ENCODE measurements around the gene DPEP2.
"Not testable (repeated sequence)": the region's sequence is repeated elsewhere in the genome, so short reads cannot be mapped to it uniquely, and the experiment has no call there.

The DPEP2 gene

DNA sequence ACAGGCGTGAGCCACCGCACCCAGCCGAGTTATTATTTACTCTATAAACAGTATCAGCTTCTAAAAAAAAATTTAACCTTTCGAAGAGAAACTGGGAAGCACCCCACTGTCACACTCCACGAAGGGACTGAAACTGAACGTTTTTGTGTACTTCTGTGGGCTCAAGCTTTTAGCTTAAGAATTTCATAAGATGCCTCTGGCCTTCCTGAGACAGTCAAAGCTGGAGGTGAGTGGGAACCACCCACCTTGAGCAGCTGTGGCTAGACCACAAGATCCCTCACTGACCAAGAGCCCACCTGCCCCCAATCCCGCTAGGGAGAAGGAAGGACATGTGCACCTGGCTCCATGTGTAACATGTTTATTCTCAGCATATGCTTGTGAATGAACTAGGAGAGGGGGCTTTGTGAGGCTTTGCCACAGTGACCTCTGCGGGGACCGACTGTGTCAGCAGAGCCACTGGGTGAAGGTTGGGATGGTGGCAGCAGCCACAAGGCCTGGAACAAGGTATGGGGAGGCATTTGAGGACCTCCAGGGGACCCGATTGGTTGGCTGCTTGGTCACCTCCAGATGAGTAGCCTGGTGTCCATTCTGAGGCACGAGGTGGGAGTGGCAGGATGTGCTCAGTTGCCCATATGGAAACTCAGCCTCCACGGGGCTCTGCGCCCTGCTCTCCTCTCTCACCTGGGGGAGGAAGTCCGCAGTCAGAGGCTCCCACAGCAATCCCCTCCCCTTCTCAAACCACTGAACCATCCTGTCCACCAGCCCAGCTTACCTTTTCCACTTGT, 23.8 kb downstream of the DPEP2 start:
- no peak for DNase-seq

DNA sequence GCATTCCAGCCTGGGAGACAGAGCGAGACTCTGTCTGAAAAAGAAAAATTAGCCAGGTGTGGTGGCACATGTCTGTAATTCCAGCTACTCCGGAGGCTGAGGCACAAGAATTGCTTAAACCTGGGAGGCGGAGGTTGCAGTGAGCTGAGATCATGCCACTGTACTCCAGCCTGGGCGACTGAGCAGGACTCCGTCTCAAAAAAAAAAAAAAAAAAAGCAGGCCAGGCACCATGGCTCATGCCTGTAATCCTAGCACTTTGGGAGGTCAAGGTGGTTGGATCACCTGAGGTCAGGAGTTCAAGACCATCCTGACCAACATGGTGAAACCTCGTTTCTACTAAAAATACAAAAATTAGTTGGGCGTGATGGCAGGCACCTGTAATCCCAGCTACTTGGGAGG, 27.0 kb downstream of the DPEP2 start:
- DNase-seq: not testable (repeated sequence)

GRCh38 chr16:67971111-67971510, 28.2 kb downstream of the DPEP2 start:
- DNase-seq: no peak

DNA sequence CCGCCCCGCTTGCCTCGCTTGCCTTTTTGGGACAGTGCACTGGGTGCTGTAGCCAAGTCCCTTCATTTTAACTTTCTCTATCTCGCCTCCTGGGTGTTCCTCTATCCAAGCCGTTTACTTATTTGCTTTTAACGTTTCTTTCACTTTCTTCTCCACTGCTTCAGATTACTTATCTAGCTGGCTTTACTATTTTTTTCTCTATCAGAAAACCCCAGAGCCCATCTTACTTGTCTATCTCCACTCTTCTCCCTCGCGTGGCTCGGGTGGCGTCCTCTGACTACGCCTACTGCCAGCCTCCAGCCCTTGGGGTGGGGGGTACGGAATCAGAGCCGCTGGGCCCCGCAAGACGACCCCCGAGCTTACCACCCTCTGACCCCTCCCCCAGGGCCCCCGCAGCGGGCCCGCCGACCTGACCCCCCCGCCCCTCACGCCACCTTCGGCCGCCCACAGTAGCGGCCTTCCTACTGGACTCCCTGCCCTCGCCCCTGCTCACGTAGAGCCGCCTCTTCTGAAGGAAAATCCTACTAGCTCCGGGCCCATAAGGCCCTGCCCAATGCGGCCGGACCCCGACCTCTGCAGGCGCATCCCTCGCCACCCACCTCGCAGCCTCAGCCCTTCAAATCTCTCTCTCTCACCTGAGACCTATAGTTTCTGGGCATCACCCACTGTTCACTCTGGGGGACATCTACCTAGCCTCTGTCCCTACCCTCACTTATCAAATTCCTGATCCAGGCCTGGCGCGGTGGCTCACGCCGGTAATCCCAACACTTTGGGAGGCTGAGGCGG, 29.8 kb downstream of the DPEP2 start:
- peak in 1 of 2 experiments; percentile 50 for DNase-seq

- DNase-seq: peak; percentile 71 to 76
Measured at GRCh38 chr16:67968400-67969253, 30.7 kb downstream of the DPEP2 start, which contains the start of gene SLC12A4. Gene SLC12A4 (minus strand): TSS chr16:67968637. CDS start chr16:67968553, 84 bp downstream.

DNA sequence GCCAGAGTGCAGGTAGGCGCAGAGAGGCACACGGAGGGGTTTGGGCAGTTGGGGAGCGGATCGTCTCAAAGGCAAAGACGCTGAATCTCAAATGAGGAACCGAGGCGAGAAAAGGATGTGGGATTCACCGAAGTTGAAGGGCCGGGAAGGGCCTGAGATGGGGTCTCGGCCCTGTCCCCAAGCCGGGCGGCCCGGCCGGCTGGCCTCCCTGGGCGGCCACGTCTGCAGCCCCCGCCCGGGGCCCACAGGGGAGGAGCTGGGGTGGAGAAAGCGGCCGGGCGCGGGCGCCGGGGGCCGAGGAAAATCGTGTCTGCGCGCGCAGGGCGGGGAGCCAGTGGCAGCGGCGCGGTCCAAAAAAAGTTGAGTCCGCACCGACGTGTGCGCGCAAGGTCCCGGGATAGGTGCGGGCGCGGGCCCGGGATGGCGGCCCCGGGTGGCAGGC, 31.3 kb downstream of the DPEP2 start:
- DNase-seq: peak; percentile 23 to 35

DNA sequence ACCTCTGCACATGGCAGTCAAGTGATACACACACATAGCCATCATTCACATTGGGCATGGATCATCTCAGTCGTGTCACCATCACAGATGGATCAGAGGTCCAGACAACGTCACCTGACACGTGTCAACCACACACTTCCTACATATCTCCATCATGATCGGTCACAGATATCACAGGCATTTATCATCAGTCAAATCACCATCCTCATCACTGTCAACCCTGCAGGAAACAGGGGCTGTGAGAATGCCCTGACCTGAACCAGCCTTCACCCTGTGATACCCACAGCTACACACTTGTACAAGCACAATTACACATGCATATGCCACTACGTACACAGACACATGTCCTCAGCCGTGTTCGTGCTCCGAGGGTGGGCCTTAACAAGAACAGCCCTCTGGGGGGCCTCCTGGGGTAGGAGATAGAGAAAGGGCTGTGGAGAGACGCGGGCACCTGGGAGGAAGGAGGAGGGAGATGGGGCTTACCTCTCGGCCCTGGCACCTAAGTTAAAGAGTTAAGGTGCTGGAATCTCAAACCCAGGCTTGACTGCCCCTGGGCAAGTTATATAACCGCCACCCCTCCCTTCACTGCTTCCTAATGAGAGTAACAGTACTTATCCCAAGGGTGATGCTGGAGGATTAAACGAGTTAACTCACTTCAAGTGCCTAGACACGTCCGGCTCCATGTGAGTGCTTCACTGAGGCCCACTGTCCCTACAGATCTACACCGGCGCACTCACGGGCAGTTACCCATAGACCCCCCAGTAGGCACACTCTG, 31.9 kb downstream of the DPEP2 start:
- no peak for DNase-seq

GRCh38 chr16:67966549-67967182, 32.6 kb downstream of the DPEP2 start:
- DNase-seq: peak; percentile 32 to 36

GRCh38 chr16:67965668-67966548, 33.4 kb downstream of the DPEP2 start:
- DNase-seq: no peak

- DNase-seq: no peak
Measured at GRCh38 chr16:67964477-67965131, 34.7 kb downstream of the DPEP2 start.

GRCh38 chr16:67963662-67964321, 35.5 kb downstream of the DPEP2 start:
- DNase-seq: no peak

- no peak for DNase-seq
Measured at GRCh38 chr16:67963292-67963661, 36.0 kb downstream of the DPEP2 start.

DNA sequence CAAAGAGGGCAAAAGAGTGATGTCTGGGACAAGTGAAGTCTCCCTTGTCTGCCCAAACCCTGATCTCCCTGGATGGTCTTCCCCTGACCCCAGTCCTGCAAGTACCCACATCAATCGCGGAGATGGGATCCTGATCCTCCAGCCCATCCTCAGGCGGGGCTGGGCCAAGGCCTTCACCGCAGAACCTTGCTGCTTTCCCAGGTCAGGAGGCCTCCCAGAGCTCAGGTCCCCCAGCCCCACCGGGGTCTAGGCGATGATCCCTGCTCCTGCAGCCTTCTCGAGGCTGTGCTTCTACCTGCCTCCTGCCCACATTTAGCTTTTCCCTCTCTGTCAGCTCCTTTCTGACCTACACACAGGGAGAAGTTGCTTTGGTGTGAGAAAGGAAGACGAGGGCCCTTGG, 37.1 kb downstream of the DPEP2 start:
- no peak for DNase-seq

GRCh38 chr16:67961551-67961957, 37.7 kb downstream of the DPEP2 start:
- DNase-seq: no peak

GRCh38 chr16:67959536-67960329, 39.6 kb downstream of the DPEP2 start:
- no peak for DNase-seq

DNA sequence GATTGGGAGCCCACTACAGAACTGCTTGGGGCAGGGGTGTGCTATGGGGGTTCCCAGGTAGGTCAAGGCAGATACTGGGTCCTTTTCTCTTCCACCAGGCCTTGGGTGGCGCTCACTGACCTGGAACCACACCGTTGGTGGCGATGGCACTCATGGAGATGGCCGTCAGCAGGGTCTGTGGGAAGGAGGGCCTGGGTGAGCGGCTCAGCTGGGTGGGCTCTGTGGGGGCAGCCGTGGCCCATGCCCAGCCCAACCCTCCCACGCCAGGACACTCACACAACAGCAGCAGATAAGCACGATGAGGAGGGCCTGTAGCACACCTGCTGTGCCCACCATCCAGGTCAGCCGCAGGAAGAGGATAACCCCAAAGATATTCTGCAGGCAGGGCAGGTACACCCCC, 41.7 kb downstream of the DPEP2 start:
- no peak for DNase-seq

DNA sequence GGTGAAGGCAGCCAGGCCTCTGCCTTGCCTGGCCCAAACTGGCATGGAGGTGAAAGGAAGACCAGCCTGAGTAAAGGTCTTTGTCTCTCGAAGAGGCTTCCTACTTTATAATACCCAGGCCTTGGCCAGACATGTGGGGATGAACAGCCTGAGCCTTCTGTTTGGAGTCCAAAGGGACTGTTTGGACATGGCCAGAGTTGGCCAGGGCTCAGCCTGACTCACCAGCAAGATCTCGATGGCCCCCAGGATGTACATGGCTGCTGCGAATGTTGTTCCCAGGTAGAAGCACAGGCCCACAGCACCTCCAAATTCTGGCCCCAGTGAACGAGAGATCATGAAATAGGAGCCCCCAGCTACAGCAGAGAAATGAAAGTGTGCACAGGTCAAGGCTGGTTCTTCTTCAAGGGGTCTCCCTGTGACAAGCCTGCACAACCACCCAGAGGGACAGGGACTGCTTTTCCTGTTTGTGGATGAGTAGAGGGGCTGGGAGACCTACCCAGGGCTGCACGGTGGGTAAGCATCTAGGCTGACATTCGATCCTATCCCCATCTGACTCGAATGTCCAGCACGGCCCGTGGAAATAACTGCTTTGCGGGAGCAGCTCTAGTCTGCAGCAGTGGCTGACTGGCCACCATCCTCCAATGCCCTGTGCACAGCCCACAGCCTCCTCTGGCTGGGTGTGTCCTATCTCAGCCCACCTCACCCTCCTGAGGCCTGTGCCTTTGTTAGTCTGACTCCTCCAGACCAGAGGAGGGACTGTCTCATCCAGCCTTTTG, 44.7 kb downstream of the DPEP2 start:
- no peak for DNase-seq

Measured in Kasumi-1 (cell line).